HCT116 (cell line): ENCODE measurements around the gene SCN1A. TPM values are rescaled to one million over a fixed set of nuclear protein-coding genes. Genes with fewer than 3 reads are reported as not detected.

ENCODE experiments used
- ATAC-seq: fragments of 200-7000 bp; cut with Tn5 transposase; 2 replicates; pipeline ENCODE4 v1.9.1; 2020; ENCODE audit warnings: mild to moderate bottlenecking, moderate library complexity
- BruUV-seq: library from RNA; stranded (reverse); fragments of 400-500 nt; replicated peaks from 2 replicates; lab custom pipeline; 2021; lab: Mats Ljungman, UMichigan
- CTCF ChIA-PET: fragments of 300-600 bp; sonication (Branson Sonifier 250); formaldehyde crosslinking; loops from one replicate; lab custom pipeline; 2021; ENCODE audit warnings: antibody characterized with exemption; lab: Charles Lee
- POLR2A ChIA-PET: fragments of 300-600, 350-600 bp; sonication (Branson Sonifier 250); formaldehyde crosslinking; loops from one replicate; lab custom pipeline; 2021; ENCODE audit warnings: antibody characterized with exemption; lab: Charles Lee
- RAD21 ChIA-PET, 2 experiments: fragments of 300-600 bp; sonication (Branson Sonifier 250); formaldehyde crosslinking; loops; one replicate each; lab custom pipeline; 2023; ENCODE audit warnings: low total read pairs in 2 of 2; ENCODE audit not compliant: uncharacterized antibody in 2 of 2, unreplicated experiment in 2 of 2, low non-redundant PET in 1 of 2; lab: Charles Lee
- DNase-seq: peaks from one replicate; pipeline ENCODE4 v3.0.0-alpha.2; 2010; ENCODE audit warnings: low read depth, low spot score
- H2AFZ ChIP-seq: fragments of 200-600 bp; shearing (Covaris generic), sonication (generic); 2 replicates; pipeline ENCODE4 v1.6.1; 2017; ENCODE audit warnings: low read depth, mixed run types, mixed read lengths, antibody characterized with exemption, low read length; ENCODE audit not compliant: poor library complexity, severe bottlenecking
- H3K27ac ChIP-seq: 2 replicates; pipeline ENCODE4 v1.5.1; 2012; ENCODE audit warnings: low read depth, low read length
- H3K27me3 ChIP-seq: fragments of 200-600 bp; sonication (generic); 2 replicates; pipeline ENCODE4 v1.6.1; 2016; ENCODE audit warnings: mixed run types, low read length, mixed read lengths; ENCODE audit not compliant: insufficient read depth
- H3K36me3 ChIP-seq, 2 experiments: fragments of 200-500 bp in 1 of 2; fragments of 200-600 bp in 1 of 2; sonication (Bioruptor generic) in 1 of 2; sonication (generic) in 1 of 2; 2 replicates each; pipeline versions ENCODE4 v1.5.1 to v1.6.1; 2014 to 2016; ENCODE audit warnings: low read length in 2 of 2, inconsistent platforms in 1 of 2, mixed read lengths in 1 of 2, mixed run types in 1 of 2; ENCODE audit not compliant: insufficient read depth in 2 of 2, control insufficient read depth in 1 of 2
- H3K4me1 ChIP-seq, 2 experiments: fragments of 200-600 bp in 1 of 2; sonication (generic) in 1 of 2; 2 replicates each; pipeline versions ENCODE4 v1.5.1 to v1.6.1; 2012 to 2017; ENCODE audit warnings: low read length in 2 of 2, inconsistent platforms in 1 of 2, mild to moderate bottlenecking in 1 of 2, mixed read lengths in 1 of 2, mixed run types in 1 of 2, moderate library complexity in 1 of 2; ENCODE audit not compliant: insufficient read depth in 2 of 2, control insufficient read depth in 1 of 2
- H3K4me2 ChIP-seq: fragments of 200-600 bp; sonication (generic); 2 replicates; pipeline ENCODE4 v1.6.1; 2017; ENCODE audit warnings: mixed run types, low read length, mixed read lengths
- H3K4me3 ChIP-seq, 2 experiments: fragments of 200-600 bp in 1 of 2; sonication (generic) in 1 of 2; replicated peaks in 1 of 2; 2 replicates each; pipeline ENCODE4 v1.5.1; 2011 to 2016; ENCODE audit warnings: low read length in 2 of 2, control low read depth in 1 of 2, low read depth in 1 of 2, mild to moderate bottlenecking in 1 of 2, mixed read lengths in 1 of 2, mixed run types in 1 of 2
- H3K79me2 ChIP-seq: fragments of 200-600 bp; sonication (generic); 2 replicates; pipeline ENCODE4 v1.6.1; 2017; ENCODE audit warnings: mild to moderate bottlenecking, mixed run types, low read length, moderate library complexity, mixed read lengths; ENCODE audit not compliant: insufficient read depth
- H3K9ac ChIP-seq: fragments of 200-600 bp; sonication (generic); 2 replicates; pipeline ENCODE4 v1.6.1; 2016; ENCODE audit warnings: low read length, mixed read lengths
- H3K9me2 ChIP-seq: fragments of 200-600 bp; sonication (generic), shearing (Covaris generic); 2 replicates; pipeline ENCODE4 v1.6.1; 2017; ENCODE audit warnings: mixed run types, mild to moderate bottlenecking, moderate library complexity; ENCODE audit not compliant: insufficient read depth
- H3K9me3 ChIP-seq, 2 experiments: fragments of 200-500 bp in 1 of 2; fragments of 200-600 bp in 1 of 2; sonication (Bioruptor generic) in 1 of 2; sonication (generic) in 1 of 2; 2 replicates each; pipeline ENCODE4 v1.6.1; 2014 to 2017; ENCODE audit warnings: low read length in 2 of 2, mixed read lengths in 2 of 2, inconsistent platforms in 1 of 2, low read depth in 1 of 2, mild to moderate bottlenecking in 1 of 2, mixed run types in 1 of 2, moderate library complexity in 1 of 2; ENCODE audit not compliant: control insufficient read depth in 1 of 2, insufficient read depth in 1 of 2
- H4K20me1 ChIP-seq: fragments of 200-600 bp; sonication (generic), shearing (Covaris generic); 2 replicates; pipeline ENCODE4 v1.6.1; 2017; ENCODE audit warnings: mixed run types, mild to moderate bottlenecking, moderate library complexity; ENCODE audit not compliant: insufficient read depth
- CEBPB ChIP-seq: IDR thresholded peaks from 2 replicates; pipeline ENCODE4 v1.6.1; 2012; ENCODE audit warnings: low read depth
- EGR1 ChIP-seq: IDR thresholded peaks from 2 replicates; pipeline ENCODE4 v1.6.1; 2012; ENCODE audit warnings: low read depth
- ELF1 ChIP-seq: IDR thresholded peaks from 2 replicates; pipeline ENCODE4 v1.6.1; 2012; ENCODE audit warnings: low read depth, borderline replicate concordance
- EZH2 ChIP-seq: fragments of 200-600 bp; sonication (generic); IDR thresholded peaks from 2 replicates; pipeline ENCODE4 v1.6.1; 2017; ENCODE audit warnings: antibody characterized with exemption, mixed run types
- FOSL1 ChIP-seq: IDR thresholded peaks from 2 replicates; pipeline ENCODE4 v1.6.1; 2012; ENCODE audit warnings: low read depth
- JUND ChIP-seq: IDR thresholded peaks from 2 replicates; pipeline ENCODE4 v1.6.1; 2012
- POLR2A ChIP-seq: IDR thresholded peaks from 2 replicates; pipeline ENCODE4 v1.7.0; 2011; ENCODE audit warnings: borderline replicate concordance; ENCODE audit not compliant: insufficient read depth, insufficient read length; ENCODE audit errors: extremely low read depth
- POLR2AphosphoS5 ChIP-seq: IDR thresholded peaks from 2 replicates; pipeline ENCODE4 v1.6.1; 2011; ENCODE audit warnings: mild to moderate bottlenecking, low read depth, low read length, moderate library complexity
- RAD21 ChIP-seq: IDR thresholded peaks from 2 replicates; pipeline ENCODE4 v1.6.1; 2012; ENCODE audit warnings: low read depth, mild to moderate bottlenecking
- SIN3A ChIP-seq: IDR thresholded peaks from 2 replicates; pipeline ENCODE4 v1.6.1; 2012; ENCODE audit warnings: low read depth
- SP1 ChIP-seq: IDR thresholded peaks from 2 replicates; pipeline ENCODE4 v1.6.1; 2012; ENCODE audit warnings: low read depth
- TCF7L2 ChIP-seq: IDR thresholded peaks from 2 replicates; pipeline ENCODE4 v1.7.0; 2011; ENCODE audit warnings: borderline replicate concordance, inconsistent platforms; ENCODE audit not compliant: insufficient read depth, insufficient read length; ENCODE audit errors: extremely low read depth
- YY1 ChIP-seq: IDR thresholded peaks from 2 replicates; pipeline ENCODE4 v1.6.1; 2011; ENCODE audit warnings: low read length, low read depth, moderate library complexity, mild to moderate bottlenecking; ENCODE audit not compliant: insufficient replicate concordance; ENCODE audit errors: extremely low read depth
- ZFX ChIP-seq: fragments of 450-650 bp; IDR thresholded peaks from 2 replicates; pipeline ENCODE4 v1.6.1; 2017
- ZNF274 ChIP-seq: fragments of 200-500 bp; sonication (Bioruptor generic); IDR thresholded peaks from 2 replicates; pipeline ENCODE4 v1.6.1; 2014; ENCODE audit warnings: mild to moderate bottlenecking, low read depth, low read length, inconsistent platforms
- intact Hi-C: fragments of 100-400 bp; cut with micrococcal nuclease; formaldehyde crosslinking; loops from 2 replicates; pipeline ENCODE4 v1.10.0; 2022
- total RNA-seq: library from RNA; stranded (reverse); gene quantifications from one replicate; pipeline ENCODE4 v1.2.1, GENCODE V29; 2021; ENCODE audit not compliant: unreplicated experiment
- TF ChIP-seq, protein P1 (sequence below): IDR thresholded peaks from 2 replicates; pipeline ENCODE4 v1.6.1; 2011; ENCODE audit warnings: mild to moderate bottlenecking, low read length, moderate library complexity; ENCODE audit not compliant: insufficient replicate concordance; ENCODE audit errors: extremely low read depth
- TF ChIP-seq, protein P2 (sequence below): IDR thresholded peaks from 2 replicates; pipeline ENCODE4 v1.6.1; 2012
- TF ChIP-seq, protein P3 (sequence below), 3 experiments: fragments of 200-600 bp in 1 of 3; sonication (generic) in 1 of 3; IDR thresholded peaks in 2 of 3; conservative IDR thresholded peaks in 1 of 3; 2 replicates each; pipeline ENCODE4 v1.5.1; 2012 to 2017; ENCODE audit warnings: low read depth in 2 of 3, low read length in 2 of 3, antibody characterized with exemption in 1 of 3, borderline replicate concordance in 1 of 3, control low read depth in 1 of 3, mild to moderate bottlenecking in 1 of 3, mixed read lengths in 1 of 3, mixed run types in 1 of 3, moderate library complexity in 1 of 3; ENCODE audit not compliant: insufficient read depth in 1 of 3
- TF ChIP-seq, protein P4 (sequence below): IDR thresholded peaks from 2 replicates; pipeline ENCODE4 v1.6.1; 2012
- TF ChIP-seq, protein P5 (sequence below): IDR thresholded peaks from 2 replicates; pipeline ENCODE4 v1.6.1; 2012; ENCODE audit warnings: low read depth

Gene SCN1A
- total RNA-seq, 1 experiment from 2014 or later: not detected

DNA sequence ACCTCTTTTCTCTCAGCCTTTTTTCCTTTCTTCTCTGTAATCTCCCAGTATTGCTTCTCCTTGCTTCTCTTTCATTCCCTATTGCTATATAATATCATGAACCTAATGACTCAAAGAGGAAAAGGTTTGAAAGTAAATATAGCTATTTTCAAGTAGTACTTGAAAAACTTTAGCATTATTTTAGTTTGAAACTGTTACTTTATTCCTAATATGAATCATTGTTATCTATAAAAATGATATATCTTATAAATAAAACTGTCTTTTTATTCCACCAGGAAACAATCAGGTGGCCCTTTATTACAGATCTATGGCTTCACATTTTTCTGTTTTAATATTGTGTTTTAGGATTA is 311 bp upstream of the SCN1A start:
- H3K4me1 ChIP-seq: no peaks in the 10 kb centered on the region
- no peaks in the 10 kb centered on the region for H4K20me1 ChIP-seq
- peaks cover 60% of the 10 kb centered on the region for H3K27me3 ChIP-seq
- H3K9me2 ChIP-seq: no peaks in the 10 kb centered on the region
- CTCF ChIA-PET: interaction anchor here (0.6 to 4.0 kb wide), 24 partner anchors 10 to 1135 kb away, joined by 3 to 46 read pairs (median 4); partner anchors contain the start of genes SCN2A and TTC21B
- no peaks in the 10 kb centered on the region for H3K9me3 ChIP-seq
- no peak for ATAC-seq
- POLR2A ChIA-PET: interaction anchor here (0.9 kb wide), 1 partner anchor 175 kb away, joined by 6 read pairs; the partner anchor contains the start of gene TTC21B
- no peaks in the 10 kb centered on the region for H3K36me3 ChIP-seq
- H2AFZ ChIP-seq: no peak overlapping the region
- H3K79me2 ChIP-seq: no peaks in the 10 kb centered on the region
- RAD21 ChIA-PET: interaction anchor here in 1 of 2 experiments (0.7 to 1.1 kb wide), 2 partner anchors 71 to 696 kb away, joined by 3 to 8 read pairs; no protein-coding TSS in a partner anchor
- BruUV-seq: no TSS peak
- TF ChIP-seq SP1: no peak
- no peak for TF ChIP-seq EGR1
- no peak for TF ChIP-seq ZNF274
- TF ChIP-seq, protein P1, sequence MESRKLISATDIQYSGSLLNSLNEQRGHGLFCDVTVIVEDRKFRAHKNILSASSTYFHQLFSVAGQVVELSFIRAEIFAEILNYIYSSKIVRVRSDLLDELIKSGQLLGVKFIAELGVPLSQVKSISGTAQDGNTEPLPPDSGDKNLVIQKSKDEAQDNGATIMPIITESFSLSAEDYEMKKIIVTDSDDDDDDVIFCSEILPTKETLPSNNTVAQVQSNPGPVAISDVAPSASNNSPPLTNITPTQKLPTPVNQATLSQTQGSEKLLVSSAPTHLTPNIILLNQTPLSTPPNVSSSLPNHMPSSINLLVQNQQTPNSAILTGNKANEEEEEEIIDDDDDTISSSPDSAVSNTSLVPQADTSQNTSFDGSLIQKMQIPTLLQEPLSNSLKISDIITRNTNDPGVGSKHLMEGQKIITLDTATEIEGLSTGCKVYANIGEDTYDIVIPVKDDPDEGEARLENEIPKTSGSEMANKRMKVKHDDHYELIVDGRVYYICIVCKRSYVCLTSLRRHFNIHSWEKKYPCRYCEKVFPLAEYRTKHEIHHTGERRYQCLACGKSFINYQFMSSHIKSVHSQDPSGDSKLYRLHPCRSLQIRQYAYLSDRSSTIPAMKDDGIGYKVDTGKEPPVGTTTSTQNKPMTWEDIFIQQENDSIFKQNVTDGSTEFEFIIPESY: no peak
- no peak for TF ChIP-seq POLR2AphosphoS5
- no peak for TF ChIP-seq JUND
- TF ChIP-seq, protein P2, sequence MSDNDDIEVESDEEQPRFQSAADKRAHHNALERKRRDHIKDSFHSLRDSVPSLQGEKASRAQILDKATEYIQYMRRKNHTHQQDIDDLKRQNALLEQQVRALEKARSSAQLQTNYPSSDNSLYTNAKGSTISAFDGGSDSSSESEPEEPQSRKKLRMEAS: no peak
- TF ChIP-seq, protein P3, sequence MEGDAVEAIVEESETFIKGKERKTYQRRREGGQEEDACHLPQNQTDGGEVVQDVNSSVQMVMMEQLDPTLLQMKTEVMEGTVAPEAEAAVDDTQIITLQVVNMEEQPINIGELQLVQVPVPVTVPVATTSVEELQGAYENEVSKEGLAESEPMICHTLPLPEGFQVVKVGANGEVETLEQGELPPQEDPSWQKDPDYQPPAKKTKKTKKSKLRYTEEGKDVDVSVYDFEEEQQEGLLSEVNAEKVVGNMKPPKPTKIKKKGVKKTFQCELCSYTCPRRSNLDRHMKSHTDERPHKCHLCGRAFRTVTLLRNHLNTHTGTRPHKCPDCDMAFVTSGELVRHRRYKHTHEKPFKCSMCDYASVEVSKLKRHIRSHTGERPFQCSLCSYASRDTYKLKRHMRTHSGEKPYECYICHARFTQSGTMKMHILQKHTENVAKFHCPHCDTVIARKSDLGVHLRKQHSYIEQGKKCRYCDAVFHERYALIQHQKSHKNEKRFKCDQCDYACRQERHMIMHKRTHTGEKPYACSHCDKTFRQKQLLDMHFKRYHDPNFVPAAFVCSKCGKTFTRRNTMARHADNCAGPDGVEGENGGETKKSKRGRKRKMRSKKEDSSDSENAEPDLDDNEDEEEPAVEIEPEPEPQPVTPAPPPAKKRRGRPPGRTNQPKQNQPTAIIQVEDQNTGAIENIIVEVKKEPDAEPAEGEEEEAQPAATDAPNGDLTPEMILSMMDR (IDR thresholded peaks at IDR 0.05 in 2 of 3, conservative IDR thresholded peaks at IDR 0.05 in 1 of 3; ENCODE audit: borderline replicate concordance in 1 of 3, insufficient read depth in 1 of 3, low read depth in 2 of 3, low read length in 2 of 3): no peak
- TF ChIP-seq, protein P4, sequence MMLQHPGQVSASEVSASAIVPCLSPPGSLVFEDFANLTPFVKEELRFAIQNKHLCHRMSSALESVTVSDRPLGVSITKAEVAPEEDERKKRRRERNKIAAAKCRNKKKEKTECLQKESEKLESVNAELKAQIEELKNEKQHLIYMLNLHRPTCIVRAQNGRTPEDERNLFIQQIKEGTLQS: no peak
- no peak for TF ChIP-seq ZFX
- no peak for TF ChIP-seq ELF1
- TF ChIP-seq RAD21: no peak
- TF ChIP-seq SIN3A: no peak
- no peak for TF ChIP-seq EZH2
- TF ChIP-seq, protein P5, sequence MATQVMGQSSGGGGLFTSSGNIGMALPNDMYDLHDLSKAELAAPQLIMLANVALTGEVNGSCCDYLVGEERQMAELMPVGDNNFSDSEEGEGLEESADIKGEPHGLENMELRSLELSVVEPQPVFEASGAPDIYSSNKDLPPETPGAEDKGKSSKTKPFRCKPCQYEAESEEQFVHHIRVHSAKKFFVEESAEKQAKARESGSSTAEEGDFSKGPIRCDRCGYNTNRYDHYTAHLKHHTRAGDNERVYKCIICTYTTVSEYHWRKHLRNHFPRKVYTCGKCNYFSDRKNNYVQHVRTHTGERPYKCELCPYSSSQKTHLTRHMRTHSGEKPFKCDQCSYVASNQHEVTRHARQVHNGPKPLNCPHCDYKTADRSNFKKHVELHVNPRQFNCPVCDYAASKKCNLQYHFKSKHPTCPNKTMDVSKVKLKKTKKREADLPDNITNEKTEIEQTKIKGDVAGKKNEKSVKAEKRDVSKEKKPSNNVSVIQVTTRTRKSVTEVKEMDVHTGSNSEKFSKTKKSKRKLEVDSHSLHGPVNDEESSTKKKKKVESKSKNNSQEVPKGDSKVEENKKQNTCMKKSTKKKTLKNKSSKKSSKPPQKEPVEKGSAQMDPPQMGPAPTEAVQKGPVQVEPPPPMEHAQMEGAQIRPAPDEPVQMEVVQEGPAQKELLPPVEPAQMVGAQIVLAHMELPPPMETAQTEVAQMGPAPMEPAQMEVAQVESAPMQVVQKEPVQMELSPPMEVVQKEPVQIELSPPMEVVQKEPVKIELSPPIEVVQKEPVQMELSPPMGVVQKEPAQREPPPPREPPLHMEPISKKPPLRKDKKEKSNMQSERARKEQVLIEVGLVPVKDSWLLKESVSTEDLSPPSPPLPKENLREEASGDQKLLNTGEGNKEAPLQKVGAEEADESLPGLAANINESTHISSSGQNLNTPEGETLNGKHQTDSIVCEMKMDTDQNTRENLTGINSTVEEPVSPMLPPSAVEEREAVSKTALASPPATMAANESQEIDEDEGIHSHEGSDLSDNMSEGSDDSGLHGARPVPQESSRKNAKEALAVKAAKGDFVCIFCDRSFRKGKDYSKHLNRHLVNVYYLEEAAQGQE: no peak
- TF ChIP-seq POLR2A: no peak
- TF ChIP-seq FOSL1: no peak
- no peak for TF ChIP-seq TCF7L2
- TF ChIP-seq CEBPB: no peak
- no peak for TF ChIP-seq YY1
- TF ChIP-seq, all 23 proteins: peak for 0
- no peak overlapping the region for H3K4me3 ChIP-seq
- H3K9ac ChIP-seq: no peak overlapping the region
- no peak for DNase-seq
- intact Hi-C loops: loop anchor here (1.0 to 10.0 kb wide), 3 partner anchors 71 to 723 kb away; no protein-coding TSS in a partner anchor
- no peak overlapping the region for H3K4me2 ChIP-seq
- H3K27ac ChIP-seq: no peak overlapping the region
